ENCODE data around the gene ZC3H7B. TPM values are rescaled to one million over a fixed set of nuclear protein-coding genes. Genes with fewer than 3 reads are reported as not detected.

The ZC3H7B gene
- total RNA-seq, 4 donors from 2014 or later: 29.5 to 43.6 (median 35.7) TPM

DNA sequence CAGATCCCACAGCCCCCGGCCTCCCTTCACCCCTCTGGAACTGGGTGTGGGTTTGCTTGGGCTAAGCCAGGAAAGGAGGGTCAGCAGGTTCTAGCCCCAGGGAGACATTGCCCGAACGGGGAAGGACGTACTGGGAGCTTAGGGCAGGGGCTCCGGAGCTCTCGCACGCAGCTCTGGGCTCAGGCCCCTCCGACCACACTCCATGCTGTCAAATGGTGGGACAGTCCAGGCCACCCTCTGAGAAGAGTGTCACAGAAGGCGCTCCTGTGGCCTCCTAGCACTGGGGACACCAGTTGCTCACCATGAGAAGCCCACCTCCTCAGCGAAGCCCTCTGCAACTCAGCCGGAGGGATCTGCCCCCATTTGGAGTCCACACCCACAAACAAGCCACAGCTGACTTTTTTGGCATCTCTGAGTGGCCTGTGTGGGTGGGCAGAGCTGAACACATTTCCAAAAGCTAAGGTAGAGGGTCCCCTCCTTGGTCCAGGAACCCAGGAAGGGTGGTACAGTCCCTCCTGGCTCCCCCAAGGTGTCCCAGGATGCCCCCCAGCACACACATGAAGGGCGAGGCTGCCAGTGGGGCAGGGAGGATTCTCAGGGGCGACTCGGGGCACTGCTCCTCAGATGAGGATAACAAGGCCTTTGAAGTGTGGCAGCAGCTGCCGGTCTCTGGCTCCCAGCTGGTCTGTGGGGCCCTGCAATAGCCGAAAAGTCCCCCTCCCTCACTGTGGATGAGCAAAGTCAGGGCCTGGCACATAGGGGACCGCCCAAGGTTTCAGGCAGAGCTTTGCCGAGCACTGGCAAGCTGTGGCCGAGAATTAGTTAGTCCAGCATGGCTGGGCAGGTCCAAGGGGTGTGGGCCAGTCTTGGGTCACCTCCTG is 67.5 kb downstream of the ZC3H7B start:
- no peaks in the 10 kb centered on the region for H3K36me3 ChIP-seq
- H3K27ac ChIP-seq: peak overlapping the region; percentile 63 to 83 (median 72)
- intact Hi-C loops (cut with DNase I; ENCODE audit: low total_unique reads): no loop called here
- TF ChIP-seq POLR2AphosphoS5 (IDR thresholded peaks at IDR 0.05) (no peak), POLR2A (IDR thresholded peaks at IDR 0.05) (no peak), EP300 (IDR thresholded peaks at IDR 0.05; ENCODE audit: low read depth) (no peak)
- TF ChIP-seq, protein P1, sequence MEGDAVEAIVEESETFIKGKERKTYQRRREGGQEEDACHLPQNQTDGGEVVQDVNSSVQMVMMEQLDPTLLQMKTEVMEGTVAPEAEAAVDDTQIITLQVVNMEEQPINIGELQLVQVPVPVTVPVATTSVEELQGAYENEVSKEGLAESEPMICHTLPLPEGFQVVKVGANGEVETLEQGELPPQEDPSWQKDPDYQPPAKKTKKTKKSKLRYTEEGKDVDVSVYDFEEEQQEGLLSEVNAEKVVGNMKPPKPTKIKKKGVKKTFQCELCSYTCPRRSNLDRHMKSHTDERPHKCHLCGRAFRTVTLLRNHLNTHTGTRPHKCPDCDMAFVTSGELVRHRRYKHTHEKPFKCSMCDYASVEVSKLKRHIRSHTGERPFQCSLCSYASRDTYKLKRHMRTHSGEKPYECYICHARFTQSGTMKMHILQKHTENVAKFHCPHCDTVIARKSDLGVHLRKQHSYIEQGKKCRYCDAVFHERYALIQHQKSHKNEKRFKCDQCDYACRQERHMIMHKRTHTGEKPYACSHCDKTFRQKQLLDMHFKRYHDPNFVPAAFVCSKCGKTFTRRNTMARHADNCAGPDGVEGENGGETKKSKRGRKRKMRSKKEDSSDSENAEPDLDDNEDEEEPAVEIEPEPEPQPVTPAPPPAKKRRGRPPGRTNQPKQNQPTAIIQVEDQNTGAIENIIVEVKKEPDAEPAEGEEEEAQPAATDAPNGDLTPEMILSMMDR (IDR thresholded peaks at IDR 0.05): no peak
- 76 to 92% methylated on average over 5 to 17 of the region's 19 CpGs for WGBS, 2 donors (ENCODE audit: low coverage in 1 of 2)
- DNase-seq: no peak
- peaks cover 6 to 34% (median 17%) of the 10 kb centered on the region in 4 donors for H3K4me1 ChIP-seq
- no peaks in the 10 kb centered on the region for H3K9me3 ChIP-seq
- H3K4me3 ChIP-seq: peak overlapping the region in 3 of 4 donors; percentile 13 to 36 (median 27)
- in situ Hi-C loops (cut with MboI; ENCODE audit: low pct_ligation_motif_present in 1 of 4, low pct_unique_long_range_greater_than_20kb in 1 of 4, low sequenced_read_pairs in 3 of 4): no loop called here
- no peaks in the 10 kb centered on the region for H3K27me3 ChIP-seq

DNA sequence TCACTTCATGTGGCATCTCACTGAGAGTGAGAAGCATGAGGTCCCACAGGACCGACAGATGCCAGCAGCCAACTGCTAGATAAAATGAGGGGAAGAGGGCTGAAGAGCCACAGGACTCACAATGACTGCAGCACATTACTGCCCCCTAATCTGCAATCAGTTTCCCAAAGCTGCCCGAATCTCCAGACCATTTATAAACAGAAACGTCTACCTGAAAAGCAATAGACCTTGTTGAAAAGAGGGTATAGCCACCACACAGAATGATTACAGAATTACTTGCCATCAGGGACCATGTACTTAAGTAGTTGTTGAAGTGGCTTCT is 68.1 kb downstream of the ZC3H7B start:
- no peak overlapping the region for H3K4me3 ChIP-seq
- no peaks in the 10 kb centered on the region for H3K9me3 ChIP-seq
- no peak for TF ChIP-seq POLR2A (IDR thresholded peaks at IDR 0.05)
- TF ChIP-seq, protein P1 (IDR thresholded peaks at IDR 0.05): no peak
- no peak for TF ChIP-seq POLR2AphosphoS5 (IDR thresholded peaks at IDR 0.05)
- TF ChIP-seq EP300 (IDR thresholded peaks at IDR 0.05; ENCODE audit: low read depth): no peak
- no peaks in the 10 kb centered on the region for H3K27me3 ChIP-seq
- H3K4me1 ChIP-seq: peaks cover 6 to 34% (median 17%) of the 10 kb centered on the region in 4 donors
- intact Hi-C loops (cut with DNase I; ENCODE audit: low total_unique reads): no loop called here
- H3K27ac ChIP-seq: peak overlapping the region; percentile 63 to 83 (median 72)
- 55 to 60% methylated on average over 1 to 3 of the region's 3 CpGs for WGBS, 2 donors (ENCODE audit: low coverage in 1 of 2)
- in situ Hi-C loops (cut with MboI; ENCODE audit: low pct_ligation_motif_present in 1 of 4, low pct_unique_long_range_greater_than_20kb in 1 of 4, low sequenced_read_pairs in 3 of 4): no loop called here
- no peaks in the 10 kb centered on the region for H3K36me3 ChIP-seq
- DNase-seq: no peak

GRCh38 chr22:41369837-41370236 is 68.5 kb downstream of the ZC3H7B start:
- peaks cover 6 to 34% (median 17%) of the 10 kb centered on the region in 4 donors for H3K4me1 ChIP-seq
- intact Hi-C loops (cut with DNase I; ENCODE audit: low total_unique reads) (no loop called here), in situ Hi-C loops (cut with MboI; ENCODE audit: low pct_ligation_motif_present in 1 of 4, low pct_unique_long_range_greater_than_20kb in 1 of 4, low sequenced_read_pairs in 3 of 4) (no loop called here)
- no peak for DNase-seq
- no peak overlapping the region for H3K27ac ChIP-seq
- H3K4me3 ChIP-seq: no peak overlapping the region
- WGBS, 2 donors (ENCODE audit: low coverage in 1 of 2): 82 to 100% methylated on average over 2 to 9 of the region's 9 CpGs
- no peaks in the 10 kb centered on the region for H3K27me3 ChIP-seq
- H3K36me3 ChIP-seq: no peaks in the 10 kb centered on the region
- no peak for TF ChIP-seq EP300 (IDR thresholded peaks at IDR 0.05; ENCODE audit: low read depth)
- no peak for TF ChIP-seq POLR2A (IDR thresholded peaks at IDR 0.05)
- TF ChIP-seq POLR2AphosphoS5 (IDR thresholded peaks at IDR 0.05): no peak
- TF ChIP-seq, protein P1 (IDR thresholded peaks at IDR 0.05): no peak
- no peaks in the 10 kb centered on the region for H3K9me3 ChIP-seq

- 47 to 60% methylated on average over 4 to 6 of the region's 6 CpGs for WGBS, 2 donors (ENCODE audit: low coverage in 1 of 2)
- H3K9me3 ChIP-seq: no peaks in the 10 kb centered on the region
- TF ChIP-seq EP300 (IDR thresholded peaks at IDR 0.05; ENCODE audit: low read depth) (no peak), POLR2A (IDR thresholded peaks at IDR 0.05) (no peak), POLR2AphosphoS5 (IDR thresholded peaks at IDR 0.05) (no peak)
- TF ChIP-seq, protein P1 (IDR thresholded peaks at IDR 0.05): no peak
- peak overlapping the region in 1 of 4 donors; percentile 31 for H3K27ac ChIP-seq
- no peaks in the 10 kb centered on the region for H3K36me3 ChIP-seq
- no peaks in the 10 kb centered on the region for H3K27me3 ChIP-seq
- DNase-seq: no peak
- H3K4me1 ChIP-seq: peaks cover 2 to 20% (median 15%) of the 10 kb centered on the region in 4 donors
- no peak overlapping the region for H3K4me3 ChIP-seq
- in situ Hi-C loops (cut with MboI; ENCODE audit: low pct_ligation_motif_present in 1 of 4, low pct_unique_long_range_greater_than_20kb in 1 of 4, low sequenced_read_pairs in 3 of 4) (no loop called here), intact Hi-C loops (cut with DNase I; ENCODE audit: low total_unique reads) (no loop called here)
These were observed 76.5 kb downstream of the ZC3H7B start for GRCh38 chr22:41377846-41378245.
